Measurements from ENCODE around the gene GHITM. TPM values are rescaled to one million over a fixed set of nuclear protein-coding genes. Genes with fewer than 3 reads are reported as not detected.
"Not testable (repeated sequence)": the region's sequence is repeated elsewhere in the genome, so short reads cannot be mapped to it uniquely, and the experiment has no call there.

The GHITM gene
- total RNA-seq, 2 experiments from 2014 or later, result 110 to 145 TPM

DNA sequence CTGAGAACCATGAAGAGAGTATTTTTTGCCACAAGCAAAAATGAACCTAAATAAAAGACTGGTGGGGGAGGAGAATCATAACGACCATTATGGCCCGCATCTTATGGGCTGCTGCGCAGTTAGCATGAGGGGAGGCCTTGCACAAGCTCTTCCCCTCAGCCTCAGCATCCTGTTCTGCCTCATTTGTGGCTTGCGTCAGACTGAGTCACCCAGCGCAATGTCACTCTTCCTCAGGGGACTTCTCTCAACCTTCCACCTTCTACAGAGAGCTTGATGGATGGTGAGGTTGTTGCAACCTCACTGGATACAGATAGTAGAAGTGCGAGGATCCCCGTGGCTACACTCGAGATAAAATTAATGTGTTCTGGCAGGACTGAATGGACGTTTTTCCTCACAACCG is 17.5 kb downstream of the GHITM start:
- peak; percentile 80 for DNase-seq
- Mint-ChIP-seq H3K4me1 (peaks cover 33% of the 10 kb centered on the region), H3K4me3 (peak overlapping the region; percentile 3)

DNA sequence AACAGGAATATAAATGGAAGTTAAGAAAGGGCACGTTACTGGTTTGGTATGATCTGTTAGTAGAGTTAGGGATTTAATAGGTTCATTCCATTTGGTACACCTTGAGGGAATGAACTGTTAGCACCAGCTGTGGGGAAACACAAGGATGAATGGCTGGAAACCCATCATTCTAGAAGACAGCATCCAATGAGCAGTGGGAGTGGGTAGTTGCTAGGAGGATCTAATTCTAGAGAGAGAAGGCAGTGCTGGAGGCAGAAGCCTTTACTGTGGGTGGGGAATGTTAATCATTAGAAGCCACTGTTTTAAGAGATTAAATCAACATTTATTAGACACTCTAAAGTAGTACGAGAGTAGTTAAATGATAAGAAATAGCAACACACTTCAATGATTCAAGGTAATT is 18.8 kb downstream of the GHITM start:
- no peak for ATAC-seq
- DNase-seq, result no peak
- Mint-ChIP-seq H3K4me3 (no peak overlapping the region), H3K9me3 (ENCODE audit: low read depth) (no peaks in the 10 kb centered on the region), H3K27me3 (peaks cover 2% of the 10 kb centered on the region), H3K4me1 (peaks cover 32% of the 10 kb centered on the region), H3K27ac (no peak overlapping the region), H3K36me3 (peaks cover 23% of the 10 kb centered on the region)
- CTCF ChIA-PET, result interaction anchor here (2.0 kb wide), 1 partner anchor 19 kb away, joined by 7 read pairs; no protein-coding TSS in a partner anchor

More for the DNA sequence above, 17.5 kb downstream of the GHITM start:
- Mint-ChIP-seq H3K27ac (peak overlapping the region; percentile 73), H3K27me3 (peaks cover 2% of the 10 kb centered on the region), H3K36me3 (peaks cover 28% of the 10 kb centered on the region), H3K9me3 (ENCODE audit: low read depth) (no peaks in the 10 kb centered on the region)
- CTCF ChIA-PET, result interaction anchor here (0.9 to 2.4 kb wide), 6 partner anchors 9 to 58 kb away, joined by 3 to 12 read pairs (median 4); no protein-coding TSS in a partner anchor
- ATAC-seq, result peak; percentile 99

DNA sequence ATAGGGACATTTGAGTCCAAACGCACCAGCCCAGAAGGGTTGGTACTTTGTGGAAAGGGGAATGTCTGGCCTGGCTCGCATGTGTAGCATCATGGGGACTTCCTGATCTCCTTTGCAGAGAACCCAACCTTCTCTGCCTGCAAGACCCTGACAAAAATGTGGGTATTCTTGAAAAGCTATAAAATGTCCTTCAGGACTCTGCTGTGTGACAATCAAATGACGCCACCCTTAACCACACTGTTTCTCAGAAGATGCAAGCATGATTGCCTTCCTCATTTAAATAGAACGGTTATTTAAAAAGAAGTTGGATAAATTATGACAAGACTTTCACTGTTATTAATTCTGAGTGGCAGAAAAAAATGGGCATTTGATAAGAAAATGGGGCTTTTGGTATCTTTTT is 19.2 kb downstream of the GHITM start:
- H3K36me3 Mint-ChIP-seq, result peaks cover 19% of the 10 kb centered on the region
- DNase-seq, result no peak
- ATAC-seq, result no peak
- no peaks in the 10 kb centered on the region for H3K9me3 Mint-ChIP-seq (ENCODE audit: low read depth)
- CTCF ChIA-PET, result interaction anchor here (3.5 kb wide), 1 partner anchor 10 kb away, joined by 20 read pairs; no protein-coding TSS in a partner anchor
- peaks cover 3% of the 10 kb centered on the region for H3K27me3 Mint-ChIP-seq
- no peak overlapping the region for H3K4me3 Mint-ChIP-seq
- peaks cover 31% of the 10 kb centered on the region for H3K4me1 Mint-ChIP-seq
- H3K27ac Mint-ChIP-seq, result no peak overlapping the region

DNA sequence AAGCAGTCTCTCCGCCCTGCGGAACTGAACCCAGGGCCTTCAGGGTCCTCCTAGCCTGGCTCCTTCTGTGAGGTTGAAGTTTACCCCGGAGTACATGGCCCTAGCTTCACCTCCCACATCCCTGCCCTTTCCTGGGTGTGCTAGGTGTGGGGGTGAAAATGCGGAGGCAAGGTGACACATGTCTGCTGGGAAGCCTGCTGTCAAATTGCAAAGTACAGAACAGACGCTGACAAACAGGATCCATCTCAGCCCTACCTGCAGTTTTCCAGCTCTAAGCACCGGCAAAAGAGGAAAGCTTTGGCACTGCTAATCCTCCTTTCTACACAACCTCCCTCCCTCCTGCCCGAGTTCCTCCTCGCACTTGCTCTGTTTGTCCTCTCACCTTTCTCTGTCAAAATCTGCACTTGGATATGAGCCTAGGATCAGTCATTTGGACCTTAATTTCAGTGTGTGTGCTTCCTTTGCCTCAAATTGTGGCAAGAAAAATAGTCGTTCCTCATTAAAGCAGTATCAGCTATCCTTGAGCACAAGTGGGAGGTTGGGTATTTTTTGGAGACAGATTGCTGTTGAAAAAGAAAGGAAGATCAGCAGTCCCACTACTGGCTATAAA is 19.9 kb downstream of the GHITM start:
- Mint-ChIP-seq H3K9me3 (ENCODE audit: low read depth) (no peaks in the 10 kb centered on the region), H3K4me3 (no peak overlapping the region), H3K4me1 (peaks cover 31% of the 10 kb centered on the region), H3K27ac (no peak overlapping the region), H3K36me3 (peaks cover 16% of the 10 kb centered on the region), H3K27me3 (peaks cover 7% of the 10 kb centered on the region)
- no peak for ATAC-seq
- CTCF ChIA-PET, result interaction anchor here (3.5 kb wide), 1 partner anchor 11 kb away, joined by 20 read pairs; no protein-coding TSS in a partner anchor
- DNase-seq, result no peak

DNA sequence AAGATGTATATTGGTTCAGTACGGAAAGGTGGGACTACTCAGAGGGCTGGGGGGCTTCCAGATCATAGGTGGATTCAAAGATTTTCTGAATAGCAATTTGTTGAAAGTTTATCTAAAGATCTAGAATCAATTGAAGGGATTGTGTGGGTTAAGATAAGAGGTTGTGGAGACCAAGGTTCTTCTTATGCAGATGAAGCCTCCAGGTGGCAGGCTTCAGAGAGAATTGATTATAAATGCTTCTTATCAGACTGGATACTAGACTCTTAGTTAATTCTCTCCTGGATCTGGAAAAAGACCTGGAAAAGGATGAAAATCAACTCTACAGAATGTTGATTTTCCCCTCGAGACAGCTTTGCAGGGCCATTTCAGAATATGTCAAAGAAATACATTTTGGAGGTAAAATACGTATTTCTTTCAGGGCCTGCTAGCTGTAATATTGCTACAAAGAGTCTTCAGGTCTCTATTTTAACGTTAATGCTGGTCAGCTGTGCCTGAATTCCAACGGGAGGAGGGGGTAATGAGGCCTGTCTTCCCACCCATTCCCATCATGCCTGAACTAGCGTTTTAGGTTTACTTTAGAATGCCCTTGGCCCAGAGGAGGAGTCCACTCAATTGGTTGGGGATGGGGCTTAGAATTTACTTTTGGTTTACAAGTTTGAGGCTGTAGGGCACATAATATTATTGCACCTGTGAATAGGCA is 21.5 kb downstream of the GHITM start:
- CTCF ChIA-PET, result interaction anchor here (1.0 to 3.5 kb wide), 4 partner anchors 13 to 45 kb away, joined by 3 to 20 read pairs (median 8); no protein-coding TSS in a partner anchor
- Mint-ChIP-seq H3K9me3 (ENCODE audit: low read depth) (no peaks in the 10 kb centered on the region), H3K4me1 (peaks cover 29% of the 10 kb centered on the region), H3K36me3 (peaks cover 2% of the 10 kb centered on the region), H3K4me3 (no peak overlapping the region), H3K27me3 (peaks cover 20% of the 10 kb centered on the region), H3K27ac (no peak overlapping the region)
- DNase-seq, result no peak
- ATAC-seq, result no peak

DNA sequence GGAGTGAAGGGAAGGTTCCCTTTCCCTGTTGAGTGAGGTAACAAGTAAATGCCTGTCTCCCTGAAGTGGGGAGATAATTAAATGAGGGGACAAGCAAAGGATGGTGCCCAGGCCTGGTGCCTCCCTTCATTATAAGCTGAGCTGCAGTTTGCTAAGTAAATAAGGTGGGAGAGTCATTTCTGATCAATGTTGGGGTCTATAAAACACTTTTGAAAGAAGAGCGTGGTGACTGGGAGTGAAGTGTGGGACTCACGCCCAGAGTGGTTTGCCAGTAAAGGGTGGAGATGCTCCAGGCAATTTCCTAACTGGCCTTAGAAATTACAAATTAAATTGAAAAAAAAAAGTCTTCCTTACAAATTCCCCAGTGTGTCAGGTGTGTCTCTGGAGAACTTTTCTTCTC is 24.7 kb downstream of the GHITM start:
- no peaks in the 10 kb centered on the region for H3K9me3 Mint-ChIP-seq (ENCODE audit: low read depth)
- DNase-seq, result no peak
- H3K27me3 Mint-ChIP-seq, result peaks cover 20% of the 10 kb centered on the region
- H3K4me1 Mint-ChIP-seq, result peaks cover 2% of the 10 kb centered on the region
- CTCF ChIA-PET, result interaction anchor here (2.1 kb wide), 1 partner anchor 15 kb away, joined by 11 read pairs; no protein-coding TSS in a partner anchor
- no peak overlapping the region for H3K4me3 Mint-ChIP-seq
- no peak for ATAC-seq
- no peak overlapping the region for H3K27ac Mint-ChIP-seq
- no peaks in the 10 kb centered on the region for H3K36me3 Mint-ChIP-seq

DNA sequence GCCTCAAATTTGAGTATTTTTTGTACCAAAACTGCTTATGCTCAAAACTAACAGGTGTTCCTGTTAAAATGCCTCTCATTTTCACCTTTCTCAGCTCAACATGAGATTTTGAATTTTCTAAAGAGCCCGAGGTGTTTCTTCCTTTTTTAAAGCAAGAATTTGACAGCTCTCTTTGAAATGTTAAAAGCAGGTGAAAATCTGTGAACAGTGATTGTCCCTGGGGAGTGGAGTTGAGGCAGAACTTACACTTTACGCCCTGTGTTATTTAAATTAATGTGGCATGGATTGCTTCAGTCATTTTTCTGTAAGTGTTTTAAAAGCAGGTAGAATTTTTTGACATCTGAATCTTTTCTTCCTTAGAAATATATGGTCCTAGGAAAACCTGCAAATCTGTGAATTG is 25.1 kb downstream of the GHITM start:
- Mint-ChIP-seq H3K4me1 (no peaks in the 10 kb centered on the region), H3K27me3 (peaks cover 20% of the 10 kb centered on the region), H3K4me3 (no peak overlapping the region), H3K9me3 (ENCODE audit: low read depth) (no peaks in the 10 kb centered on the region), H3K36me3 (no peaks in the 10 kb centered on the region), H3K27ac (no peak overlapping the region)
- DNase-seq, result no peak
- ATAC-seq, result no peak
- CTCF ChIA-PET, result interaction anchor here (2.1 kb wide), 1 partner anchor 16 kb away, joined by 11 read pairs; no protein-coding TSS in a partner anchor

DNA sequence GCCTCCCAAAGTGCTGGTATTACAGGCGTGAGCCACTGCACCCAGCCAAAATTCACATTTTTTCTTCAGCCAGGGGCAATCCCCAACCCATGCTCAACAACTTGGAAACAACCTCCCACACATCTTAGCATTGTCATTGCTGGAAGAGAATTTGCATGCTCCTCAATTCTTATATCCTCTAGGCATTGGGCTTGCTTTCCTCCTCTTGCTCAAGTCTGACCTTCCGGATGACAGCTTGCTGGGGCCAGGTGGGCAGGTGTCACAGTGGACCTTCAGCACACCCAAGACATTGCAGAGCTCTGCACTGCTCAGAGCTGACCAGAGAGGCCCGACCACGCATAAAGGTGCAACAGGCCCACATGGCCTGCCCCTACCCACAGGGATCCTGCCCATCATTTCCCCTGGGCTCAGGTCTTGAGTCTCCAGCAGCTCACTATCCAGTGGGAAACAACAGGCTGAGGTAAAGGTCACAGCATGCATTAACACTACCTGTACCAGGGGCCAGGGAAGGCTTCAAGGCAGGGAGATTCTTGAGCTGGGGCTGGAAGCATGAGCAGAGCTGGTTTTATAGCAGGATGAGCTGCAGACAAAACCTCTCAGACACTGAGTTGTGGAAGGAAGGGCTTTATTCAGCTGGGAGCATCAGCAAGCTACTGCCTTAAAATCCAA is 27.4 kb downstream of the GHITM start:
- ATAC-seq (no peak), DNase-seq (no peak)
- Mint-ChIP-seq H3K4me1 (no peaks in the 10 kb centered on the region), H3K27me3 (peaks cover 18% of the 10 kb centered on the region), H3K36me3 (no peaks in the 10 kb centered on the region), H3K4me3 (no peak overlapping the region), H3K27ac (no peak overlapping the region), H3K9me3 (ENCODE audit: low read depth) (no peaks in the 10 kb centered on the region)
- CTCF ChIA-PET, result no interaction called here

DNA sequence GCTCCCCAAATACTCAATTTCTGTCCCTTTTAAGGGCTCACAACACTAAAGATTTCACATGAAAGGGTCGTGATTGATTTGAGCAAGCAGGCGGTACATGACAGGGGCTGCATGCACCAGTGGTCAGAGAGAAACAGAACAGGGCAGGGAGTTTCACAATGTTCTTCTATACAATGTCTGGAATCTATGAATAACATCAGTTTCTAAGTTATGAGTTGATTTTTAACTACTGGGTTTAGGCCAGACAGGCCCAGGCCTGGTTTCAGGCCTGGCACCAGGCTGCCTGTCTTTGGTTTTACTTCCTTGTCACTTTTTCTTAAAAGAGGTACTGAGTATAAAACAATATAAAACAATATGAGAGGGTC is 28.0 kb downstream of the GHITM start:
- CTCF ChIA-PET; H3K9me3 Mint-ChIP-seq (ENCODE audit: low read depth); ATAC-seq; DNase-seq; H3K36me3 Mint-ChIP-seq; H3K4me1 Mint-ChIP-seq; H3K4me3 Mint-ChIP-seq; H3K27ac Mint-ChIP-seq: not testable (repeated sequence)
- H3K27me3 Mint-ChIP-seq, result peaks cover 18% of the 10 kb centered on the region

DNA sequence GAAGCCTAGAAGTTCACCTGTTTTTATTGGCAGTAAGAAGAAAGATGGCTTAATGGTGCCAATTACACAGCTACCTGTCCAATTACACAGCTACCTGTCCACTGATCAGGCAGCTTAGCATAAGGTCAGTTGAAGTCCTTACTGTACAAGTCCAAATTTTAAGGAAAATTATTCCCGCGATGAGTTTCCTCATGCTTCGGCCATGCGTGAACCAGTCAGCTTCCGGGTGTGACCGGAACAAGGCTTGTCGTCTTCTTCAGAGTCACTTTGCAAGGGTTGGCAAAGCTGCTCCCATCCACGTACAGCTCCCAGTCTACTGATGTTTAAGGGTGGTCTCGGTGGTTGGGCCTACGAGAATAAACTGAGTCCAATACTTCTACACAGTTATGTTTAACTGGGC is 29.1 kb downstream of the GHITM start:
- CTCF ChIA-PET, result interaction anchor here (1.2 to 1.5 kb wide), 2 partner anchors 9 to 20 kb away, joined by 3 to 4 read pairs; no protein-coding TSS in a partner anchor
- not testable (repeated sequence) for H3K4me1 Mint-ChIP-seq; DNase-seq; H3K4me3 Mint-ChIP-seq; H3K36me3 Mint-ChIP-seq; ATAC-seq; H3K9me3 Mint-ChIP-seq (ENCODE audit: low read depth); H3K27ac Mint-ChIP-seq
- H3K27me3 Mint-ChIP-seq, result peaks cover 18% of the 10 kb centered on the region

DNA sequence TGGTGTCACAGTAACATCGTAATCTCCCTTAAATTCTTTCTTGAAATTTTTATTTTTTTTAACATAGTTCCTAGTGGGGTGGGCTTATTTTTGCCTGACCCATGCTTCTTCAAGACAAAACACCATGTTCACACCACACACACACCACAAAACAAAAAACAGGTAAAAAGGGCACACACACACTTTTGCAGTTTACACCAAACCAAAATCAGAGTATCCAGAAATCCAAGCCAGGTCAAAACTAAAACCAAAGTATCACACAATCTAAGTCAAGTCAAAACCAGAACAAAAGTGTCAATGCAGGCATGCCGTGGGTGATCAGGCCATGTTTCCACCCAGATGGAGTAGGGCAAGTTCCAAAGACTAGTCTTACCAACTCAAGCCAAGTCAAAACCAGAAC is 31.9 kb downstream of the GHITM start:
- H3K4me1 Mint-ChIP-seq; ATAC-seq; H3K9me3 Mint-ChIP-seq (ENCODE audit: low read depth); H3K36me3 Mint-ChIP-seq; CTCF ChIA-PET; H3K27ac Mint-ChIP-seq; H3K4me3 Mint-ChIP-seq; H3K27me3 Mint-ChIP-seq; DNase-seq: not testable (repeated sequence)

DNA sequence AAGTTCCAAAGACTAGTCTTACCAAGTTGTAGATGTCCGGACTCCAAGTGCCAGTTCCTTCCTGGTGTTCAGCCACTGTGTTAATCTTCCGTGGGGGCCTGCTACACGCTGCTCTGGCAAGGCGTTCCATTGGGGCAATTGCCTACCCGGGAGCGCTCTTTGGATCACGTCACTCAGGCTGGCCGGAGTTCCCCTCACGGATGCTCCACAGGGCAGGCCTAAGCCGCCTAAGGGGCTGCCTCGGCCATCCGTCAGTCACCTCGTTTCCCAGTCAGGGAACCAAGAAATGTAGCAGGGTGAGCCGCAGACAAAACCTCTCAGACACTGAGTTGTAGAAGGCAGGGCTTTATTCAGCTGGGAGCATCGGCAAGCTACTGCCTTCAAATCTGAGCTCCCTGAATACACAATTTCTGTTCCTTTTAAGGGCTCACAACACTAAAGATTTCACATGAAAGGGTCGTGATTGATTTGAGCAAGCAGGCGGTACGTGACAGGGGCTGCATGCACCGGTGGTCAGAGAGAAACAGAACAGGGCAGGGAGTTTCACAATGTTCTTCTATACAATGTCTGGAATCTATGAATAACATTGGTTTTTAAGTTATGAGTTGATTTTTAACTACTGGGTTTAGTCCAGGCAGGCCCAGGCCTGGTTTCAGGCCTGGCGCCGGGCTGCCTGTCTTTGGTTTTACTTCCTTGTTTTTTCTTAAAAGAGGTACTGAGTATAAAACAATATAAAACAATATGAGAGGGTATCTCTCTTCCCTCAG is 32.6 kb downstream of the GHITM start:
- CTCF ChIA-PET, result interaction anchor here (2.6 kb wide), 1 partner anchor 42 kb away, joined by 6 read pairs; no protein-coding TSS in a partner anchor
- H3K9me3 Mint-ChIP-seq (ENCODE audit: low read depth); H3K36me3 Mint-ChIP-seq; H3K27ac Mint-ChIP-seq; ATAC-seq; H3K4me1 Mint-ChIP-seq; H3K27me3 Mint-ChIP-seq; H3K4me3 Mint-ChIP-seq; DNase-seq: not testable (repeated sequence)

All from activated CD8-positive, alpha-beta memory T cell treated with anti-CD3 and anti-CD28 coated beads, Interleukin-2, amount 10 ng/mL, durations not matched to agents 7 days and 5 days (primary cell).